GM23338 (cell line): ENCODE measurements around the gene BAIAP2. TPM values are rescaled to one million over a fixed set of nuclear protein-coding genes. Genes with fewer than 3 reads are reported as not detected.

ENCODE experiments used
- ATAC-seq: fragments of 200-7000 bp; cut with Tn5 transposase; 3 replicates; pipeline ENCODE4 v1.9.1; 2020
- DNase-seq: peaks from one replicate; pipeline ENCODE4 v3.0.0-alpha.2; 2015; ENCODE audit warnings: low spot score
- H2AFZ ChIP-seq: fragments of 200-600 bp; sonication (generic); 2 replicates; pipeline ENCODE4 v1.8.0; 2016; ENCODE audit warnings: antibody characterized with exemption, mild to moderate bottlenecking, moderate library complexity
- H3F3A ChIP-seq: fragments of 200-600 bp; sonication (generic); replicated peaks from 2 replicates; pipeline ENCODE4 v1.8.0; 2017; ENCODE audit warnings: antibody characterized with exemption, mixed run types, low read depth
- H3K27ac ChIP-seq: fragments of 200-600 bp; sonication (generic); 2 replicates; pipeline ENCODE4 v1.6.1; 2016; ENCODE audit warnings: low read depth
- H3K27me3 ChIP-seq: fragments of 200-600 bp; sonication (generic); 2 replicates; pipeline ENCODE4 v1.8.0; 2016; ENCODE audit warnings: mild to moderate bottlenecking, mixed run types, moderate library complexity; ENCODE audit not compliant: insufficient read depth
- H3K36me3 ChIP-seq: fragments of 200-600 bp; sonication (generic); 2 replicates; pipeline ENCODE4 v1.8.0; 2016; ENCODE audit warnings: mild to moderate bottlenecking; ENCODE audit not compliant: insufficient read depth
- H3K4me1 ChIP-seq: fragments of 200-600 bp; sonication (generic); 2 replicates; pipeline ENCODE4 v1.8.0; 2016; ENCODE audit warnings: mild to moderate bottlenecking, moderate library complexity; ENCODE audit not compliant: insufficient read depth
- H3K4me2 ChIP-seq: fragments of 200-600 bp; sonication (generic); 2 replicates; pipeline ENCODE4 v1.7.1; 2017; ENCODE audit warnings: mixed run types
- H3K4me3 ChIP-seq: fragments of 200-600 bp; sonication (generic); 2 replicates; pipeline ENCODE4 v1.6.1; 2016; ENCODE audit warnings: mixed run types
- H3K79me2 ChIP-seq: fragments of 200-600 bp; sonication (generic); replicated peaks from 2 replicates; pipeline ENCODE4 v1.8.0; 2017; ENCODE audit warnings: mild to moderate bottlenecking; ENCODE audit not compliant: insufficient read depth
- H3K9me2 ChIP-seq: fragments of 200-600 bp; sonication (generic); 2 replicates; pipeline ENCODE4 v1.8.0; 2017; ENCODE audit not compliant: insufficient read depth
- H4K20me1 ChIP-seq: fragments of 200-600 bp; sonication (generic); replicated peaks from 2 replicates; pipeline ENCODE4 v1.8.0; 2017; ENCODE audit warnings: mild to moderate bottlenecking; ENCODE audit not compliant: insufficient read depth
- H3K27ac Mint-ChIP-seq: 2 replicates; pipeline ENCODE4 v1.8.0; 2020; ENCODE audit warnings: inconsistent platforms, mild to moderate bottlenecking, moderate library complexity, mixed read lengths
- H3K27me3 Mint-ChIP-seq: 3 replicates; pipeline ENCODE4 v1.8.0; 2022; ENCODE audit warnings: low read depth, mild to moderate bottlenecking, moderate library complexity, mixed read lengths, inconsistent platforms; ENCODE audit not compliant: insufficient read depth, poor library complexity
- H3K36me3 Mint-ChIP-seq: 3 replicates; pipeline ENCODE4 v1.8.0; 2021; ENCODE audit warnings: low read depth, mild to moderate bottlenecking, inconsistent platforms, moderate library complexity, mixed read lengths
- H3K4me1 Mint-ChIP-seq: 3 replicates; pipeline ENCODE4 v1.8.0; 2020; ENCODE audit warnings: mild to moderate bottlenecking, inconsistent platforms, mixed read lengths
- H3K4me3 Mint-ChIP-seq: 3 replicates; pipeline ENCODE4 v1.8.0; 2021; ENCODE audit warnings: moderate library complexity, mild to moderate bottlenecking, inconsistent platforms, mixed read lengths
- H3K9me3 Mint-ChIP-seq: 3 replicates; pipeline ENCODE4 v1.8.0; 2020; ENCODE audit warnings: moderate library complexity, mild to moderate bottlenecking, inconsistent platforms, mixed read lengths
- CREB1 ChIP-seq: fragments of 250-450 bp; sonication (Bioruptor Pico); IDR thresholded peaks from 2 replicates; pipeline ENCODE4 v1.5.0; 2020; ENCODE audit warnings: low read depth, mild to moderate bottlenecking, moderate library complexity
- CTCF ChIP-seq, 2 experiments: fragments of 200-600 bp in 1 of 2; sonication (generic) in 1 of 2; conservative IDR thresholded peaks; 2 replicates each; pipeline versions ENCODE4 v1.5.1 to v1.6.1; 2016 to 2017; ENCODE audit warnings: antibody characterized with exemption in 2 of 2, low read depth in 2 of 2, mild to moderate bottlenecking in 2 of 2, moderate library complexity in 1 of 2
- ETS1 ChIP-seq: IDR thresholded peaks from 2 replicates; pipeline ENCODE4 v1.6.1; 2016; ENCODE audit warnings: antibody characterized with exemption
- EZH2 ChIP-seq: fragments of 200-600 bp; sonication (generic); IDR thresholded peaks from one replicate; pipeline ENCODE4 v1.8.0; 2017; ENCODE audit warnings: antibody characterized with exemption, mild to moderate bottlenecking, low read depth; ENCODE audit not compliant: unreplicated experiment
- EZH2phosphoT487 ChIP-seq: fragments of 200-600 bp; sonication (generic); IDR thresholded peaks from one replicate; pipeline ENCODE4 v1.8.1; 2018; ENCODE audit warnings: antibody characterized with exemption; ENCODE audit not compliant: unreplicated experiment
- JUNB ChIP-seq: IDR thresholded peaks from one replicate; pipeline ENCODE4 v1.6.1; 2016; ENCODE audit warnings: antibody characterized with exemption; ENCODE audit not compliant: unreplicated experiment
- NANOG ChIP-seq: IDR thresholded peaks from 2 replicates; pipeline ENCODE4 v1.6.1; 2016; ENCODE audit warnings: antibody characterized with exemption, borderline replicate concordance
- POLR2AphosphoS5 ChIP-seq: IDR thresholded peaks from 2 replicates; pipeline ENCODE4 v1.6.1; 2016; ENCODE audit warnings: antibody characterized with exemption, low read depth
- STAT1 ChIP-seq: IDR thresholded peaks from one replicate; pipeline ENCODE4 v1.6.1; 2016; ENCODE audit warnings: antibody characterized with exemption; ENCODE audit not compliant: unreplicated experiment
- ZNF114 ChIP-seq: fragments of 250-450 bp; sonication (Bioruptor Pico); IDR thresholded peaks from 2 replicates; pipeline ENCODE4 v1.5.0; 2020; ENCODE audit warnings: mild to moderate bottlenecking, moderate library complexity
- ZNF331 ChIP-seq: fragments of 250-450 bp; sonication (Bioruptor Pico); IDR thresholded peaks from 2 replicates; pipeline ENCODE4 v1.5.0; 2020; ENCODE audit warnings: low read depth, mild to moderate bottlenecking, moderate library complexity
- polyA plus RNA-seq: library from polyadenylated mRNA; unstranded; fragments of >200 nt; fragmentation: Nextera tagmentation; extraction: Ambion mirVana; gene quantifications from 2 replicates; pipeline ENCODE4 v1.2.1, GENCODE V29; 2016
- total RNA-seq: library from RNA; depleted of rRNA; stranded (reverse); fragments of >200 nt; shearing (Covaris generic); gene quantifications from 2 replicates; pipeline ENCODE4 v1.2.3, GENCODE V29; 2014
- TF ChIP-seq, protein P1 (sequence below): IDR thresholded peaks from one replicate; pipeline ENCODE4 v1.6.1; 2018; ENCODE audit warnings: antibody characterized with exemption; ENCODE audit not compliant: unreplicated experiment
- TF ChIP-seq, protein P2 (sequence below): fragments of 250-450 bp; sonication (Bioruptor Pico); IDR thresholded peaks from 2 replicates; pipeline ENCODE4 v1.5.0; 2020; ENCODE audit warnings: mild to moderate bottlenecking, moderate library complexity

The BAIAP2 gene
- total and polyA plus RNA-seq, 2 experiments from 2014 or later: 21.7 to 22.7 TPM

DNA sequence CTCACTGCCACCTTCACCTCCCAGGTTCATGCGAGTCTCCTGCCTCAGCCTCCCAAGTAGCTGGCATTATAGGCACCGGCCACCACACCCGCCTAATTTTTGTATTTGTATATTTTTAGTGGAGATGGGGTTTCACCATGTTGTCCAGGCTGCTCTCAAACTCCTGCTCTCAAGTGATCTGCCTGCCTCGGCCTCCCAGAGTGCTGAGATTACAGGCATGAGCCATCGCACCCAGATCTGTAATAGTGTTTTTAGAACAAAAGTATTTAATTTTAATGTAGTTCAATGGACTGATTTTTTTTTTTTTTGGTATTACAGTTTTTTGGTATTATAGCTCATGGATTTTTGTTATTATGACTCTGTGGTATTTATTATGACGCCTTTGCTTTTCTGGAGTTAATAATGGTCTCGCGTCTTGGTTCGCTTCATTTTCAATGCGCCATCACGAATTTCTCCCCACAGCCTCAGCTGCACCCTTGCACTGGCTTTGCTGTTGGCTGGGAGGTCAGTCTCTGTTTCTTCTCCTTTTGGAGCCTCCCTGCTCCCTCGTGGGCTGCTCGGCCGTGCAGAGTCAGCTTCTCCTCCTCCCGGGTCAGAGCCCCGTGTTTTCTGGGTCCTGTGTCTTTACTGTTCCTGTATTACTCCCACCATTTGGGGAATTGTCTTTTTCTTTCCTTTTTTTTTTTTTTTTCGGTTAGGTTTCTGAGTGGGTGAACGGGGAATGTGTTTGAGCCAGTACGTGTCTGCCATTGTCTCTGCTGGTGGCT, 27.2 kb downstream of the BAIAP2 start:
- H3K9me3 Mint-ChIP-seq: no peaks in the 10 kb centered on the region
- Histone ChIP-seq H3K9me2 (no peaks in the 10 kb centered on the region), H4K20me1 (peaks cover 2% of the 10 kb centered on the region; the same call in 1 of the 2 replicates), H3K27me3 (no peaks in the 10 kb centered on the region), H2AFZ (no peak overlapping the region), H3K4me1 (no peaks in the 10 kb centered on the region), H3K27ac (0 out of 2 replicates have a peak overlapping the region, but pooled peaks have one; percentile 50), H3K36me3 (no peaks in the 10 kb centered on the region), H3K4me2 (no peak overlapping the region), H3K79me2 (no peaks in the 10 kb centered on the region), H3F3A (no peaks in the 10 kb centered on the region), H3K4me3 (no peak overlapping the region)
- H3K27me3 Mint-ChIP-seq: peaks cover 11% of the 10 kb centered on the region
- H3K36me3 Mint-ChIP-seq: no peaks in the 10 kb centered on the region; the same call in 1 of the 3 replicates
- ATAC-seq (no peak), DNase-seq (no peak)
- H3K27ac Mint-ChIP-seq: peak overlapping the region; percentile 66
- peaks cover 15% of the 10 kb centered on the region; the same call in 2 of the 3 replicates for H3K4me1 Mint-ChIP-seq
- no peak for TF ChIP-seq ZNF114
- no peak for TF ChIP-seq ETS1
- TF ChIP-seq CTCF (conservative IDR thresholded peaks at IDR 0.05; ENCODE audit: low read depth in 2 of 2): no peak
- TF ChIP-seq EZH2: no peak
- TF ChIP-seq NANOG: no peak
- no peak for TF ChIP-seq ZNF331
- TF ChIP-seq STAT1: no peak
- TF ChIP-seq, protein P1, sequence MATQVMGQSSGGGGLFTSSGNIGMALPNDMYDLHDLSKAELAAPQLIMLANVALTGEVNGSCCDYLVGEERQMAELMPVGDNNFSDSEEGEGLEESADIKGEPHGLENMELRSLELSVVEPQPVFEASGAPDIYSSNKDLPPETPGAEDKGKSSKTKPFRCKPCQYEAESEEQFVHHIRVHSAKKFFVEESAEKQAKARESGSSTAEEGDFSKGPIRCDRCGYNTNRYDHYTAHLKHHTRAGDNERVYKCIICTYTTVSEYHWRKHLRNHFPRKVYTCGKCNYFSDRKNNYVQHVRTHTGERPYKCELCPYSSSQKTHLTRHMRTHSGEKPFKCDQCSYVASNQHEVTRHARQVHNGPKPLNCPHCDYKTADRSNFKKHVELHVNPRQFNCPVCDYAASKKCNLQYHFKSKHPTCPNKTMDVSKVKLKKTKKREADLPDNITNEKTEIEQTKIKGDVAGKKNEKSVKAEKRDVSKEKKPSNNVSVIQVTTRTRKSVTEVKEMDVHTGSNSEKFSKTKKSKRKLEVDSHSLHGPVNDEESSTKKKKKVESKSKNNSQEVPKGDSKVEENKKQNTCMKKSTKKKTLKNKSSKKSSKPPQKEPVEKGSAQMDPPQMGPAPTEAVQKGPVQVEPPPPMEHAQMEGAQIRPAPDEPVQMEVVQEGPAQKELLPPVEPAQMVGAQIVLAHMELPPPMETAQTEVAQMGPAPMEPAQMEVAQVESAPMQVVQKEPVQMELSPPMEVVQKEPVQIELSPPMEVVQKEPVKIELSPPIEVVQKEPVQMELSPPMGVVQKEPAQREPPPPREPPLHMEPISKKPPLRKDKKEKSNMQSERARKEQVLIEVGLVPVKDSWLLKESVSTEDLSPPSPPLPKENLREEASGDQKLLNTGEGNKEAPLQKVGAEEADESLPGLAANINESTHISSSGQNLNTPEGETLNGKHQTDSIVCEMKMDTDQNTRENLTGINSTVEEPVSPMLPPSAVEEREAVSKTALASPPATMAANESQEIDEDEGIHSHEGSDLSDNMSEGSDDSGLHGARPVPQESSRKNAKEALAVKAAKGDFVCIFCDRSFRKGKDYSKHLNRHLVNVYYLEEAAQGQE: no peak
- no peak for TF ChIP-seq JUNB
- TF ChIP-seq CREB1 (CRISPR knock-in tag): no peak
- no peak for TF ChIP-seq POLR2AphosphoS5
- no peak for TF ChIP-seq EZH2phosphoT487
- TF ChIP-seq, protein P2, sequence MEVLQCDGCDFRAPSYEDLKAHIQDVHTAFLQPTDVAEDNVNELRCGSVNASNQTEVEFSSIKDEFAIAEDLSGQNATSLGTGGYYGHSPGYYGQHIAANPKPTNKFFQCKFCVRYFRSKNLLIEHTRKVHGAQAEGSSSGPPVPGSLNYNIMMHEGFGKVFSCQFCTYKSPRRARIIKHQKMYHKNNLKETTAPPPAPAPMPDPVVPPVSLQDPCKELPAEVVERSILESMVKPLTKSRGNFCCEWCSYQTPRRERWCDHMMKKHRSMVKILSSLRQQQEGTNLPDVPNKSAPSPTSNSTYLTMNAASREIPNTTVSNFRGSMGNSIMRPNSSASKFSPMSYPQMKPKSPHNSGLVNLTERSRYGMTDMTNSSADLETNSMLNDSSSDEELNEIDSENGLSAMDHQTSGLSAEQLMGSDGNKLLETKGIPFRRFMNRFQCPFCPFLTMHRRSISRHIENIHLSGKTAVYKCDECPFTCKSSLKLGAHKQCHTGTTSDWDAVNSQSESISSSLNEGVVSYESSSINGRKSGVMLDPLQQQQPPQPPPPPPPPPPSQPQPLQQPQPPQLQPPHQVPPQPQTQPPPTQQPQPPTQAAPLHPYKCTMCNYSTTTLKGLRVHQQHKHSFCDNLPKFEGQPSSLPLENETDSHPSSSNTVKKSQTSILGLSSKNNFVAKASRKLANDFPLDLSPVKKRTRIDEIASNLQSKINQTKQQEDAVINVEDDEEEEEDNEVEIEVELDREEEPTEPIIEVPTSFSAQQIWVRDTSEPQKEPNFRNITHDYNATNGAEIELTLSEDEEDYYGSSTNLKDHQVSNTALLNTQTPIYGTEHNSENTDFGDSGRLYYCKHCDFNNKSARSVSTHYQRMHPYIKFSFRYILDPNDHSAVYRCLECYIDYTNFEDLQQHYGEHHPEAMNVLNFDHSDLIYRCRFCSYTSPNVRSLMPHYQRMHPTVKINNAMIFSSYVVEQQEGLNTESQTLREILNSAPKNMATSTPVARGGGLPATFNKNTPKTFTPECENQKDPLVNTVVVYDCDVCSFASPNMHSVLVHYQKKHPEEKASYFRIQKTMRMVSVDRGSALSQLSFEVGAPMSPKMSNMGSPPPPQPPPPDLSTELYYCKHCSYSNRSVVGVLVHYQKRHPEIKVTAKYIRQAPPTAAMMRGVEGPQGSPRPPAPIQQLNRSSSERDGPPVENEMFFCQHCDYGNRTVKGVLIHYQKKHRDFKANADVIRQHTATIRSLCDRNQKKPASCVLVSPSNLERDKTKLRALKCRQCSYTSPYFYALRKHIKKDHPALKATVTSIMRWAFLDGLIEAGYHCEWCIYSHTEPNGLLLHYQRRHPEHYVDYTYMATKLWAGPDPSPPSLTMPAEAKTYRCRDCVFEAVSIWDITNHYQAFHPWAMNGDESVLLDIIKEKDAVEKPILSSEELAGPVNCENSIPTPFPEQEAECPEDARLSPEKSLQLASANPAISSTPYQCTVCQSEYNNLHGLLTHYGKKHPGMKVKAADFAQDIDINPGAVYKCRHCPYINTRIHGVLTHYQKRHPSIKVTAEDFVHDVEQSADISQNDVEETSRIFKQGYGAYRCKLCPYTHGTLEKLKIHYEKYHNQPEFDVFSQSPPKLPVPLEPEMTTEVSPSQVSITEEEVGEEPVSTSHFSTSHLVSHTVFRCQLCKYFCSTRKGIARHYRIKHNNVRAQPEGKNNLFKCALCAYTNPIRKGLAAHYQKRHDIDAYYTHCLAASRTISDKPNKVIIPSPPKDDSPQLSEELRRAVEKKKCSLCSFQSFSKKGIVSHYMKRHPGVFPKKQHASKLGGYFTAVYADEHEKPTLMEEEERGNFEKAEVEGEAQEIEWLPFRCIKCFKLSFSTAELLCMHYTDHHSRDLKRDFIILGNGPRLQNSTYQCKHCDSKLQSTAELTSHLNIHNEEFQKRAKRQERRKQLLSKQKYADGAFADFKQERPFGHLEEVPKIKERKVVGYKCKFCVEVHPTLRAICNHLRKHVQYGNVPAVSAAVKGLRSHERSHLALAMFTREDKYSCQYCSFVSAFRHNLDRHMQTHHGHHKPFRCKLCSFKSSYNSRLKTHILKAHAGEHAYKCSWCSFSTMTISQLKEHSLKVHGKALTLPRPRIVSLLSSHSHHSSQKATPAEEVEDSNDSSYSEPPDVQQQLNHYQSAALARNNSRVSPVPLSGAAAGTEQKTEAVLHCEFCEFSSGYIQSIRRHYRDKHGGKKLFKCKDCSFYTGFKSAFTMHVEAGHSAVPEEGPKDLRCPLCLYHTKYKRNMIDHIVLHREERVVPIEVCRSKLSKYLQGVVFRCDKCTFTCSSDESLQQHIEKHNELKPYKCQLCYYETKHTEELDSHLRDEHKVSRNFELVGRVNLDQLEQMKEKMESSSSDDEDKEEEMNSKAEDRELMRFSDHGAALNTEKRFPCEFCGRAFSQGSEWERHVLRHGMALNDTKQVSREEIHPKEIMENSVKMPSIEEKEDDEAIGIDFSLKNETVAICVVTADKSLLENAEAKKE (CRISPR knock-in tag): no peak
- H3K4me3 Mint-ChIP-seq: no peak overlapping the region
